Kidney epithelial cell (primary cell): Measurements from ENCODE around the gene BATF. TPM values are rescaled to one million over a fixed set of nuclear protein-coding genes. Genes with fewer than 3 reads are reported as not detected.

Source experiments
- DNase-seq: peaks from one replicate; pipeline ENCODE4 v3.0.0-alpha.2; 2010; ENCODE audit warnings: low read depth
- H3K27me3 ChIP-seq: 2 replicates; pipeline ENCODE4 v1.6.0; 2011; ENCODE audit warnings: low read length; ENCODE audit not compliant: control insufficient read depth, insufficient read depth
- H3K36me3 ChIP-seq: 2 replicates; pipeline ENCODE4 v1.5.1; 2011; ENCODE audit warnings: low read length; ENCODE audit not compliant: control insufficient read depth, insufficient read depth
- H3K4me3 ChIP-seq: 2 replicates; pipeline ENCODE4 v1.5.1; 2011; ENCODE audit warnings: low read depth, mild to moderate bottlenecking, control low read depth, low read length
- total RNA-seq: library from RNA; depleted of rRNA; stranded (reverse); fragments of >200 nt; gene quantifications from 2 replicates; pipeline ENCODE4 v1.2.3, GENCODE V29; 2015
- TF ChIP-seq, protein P1 (sequence below): IDR thresholded peaks from 2 replicates; pipeline ENCODE4 v1.5.1; 2011; ENCODE audit warnings: mild to moderate bottlenecking, moderate library complexity, low read length, control low read depth, inconsistent platforms; ENCODE audit not compliant: insufficient read depth, poor library complexity, severe bottlenecking

The BATF gene
- total RNA-seq, 1 donor from 2014 or later, result not detected

DNA sequence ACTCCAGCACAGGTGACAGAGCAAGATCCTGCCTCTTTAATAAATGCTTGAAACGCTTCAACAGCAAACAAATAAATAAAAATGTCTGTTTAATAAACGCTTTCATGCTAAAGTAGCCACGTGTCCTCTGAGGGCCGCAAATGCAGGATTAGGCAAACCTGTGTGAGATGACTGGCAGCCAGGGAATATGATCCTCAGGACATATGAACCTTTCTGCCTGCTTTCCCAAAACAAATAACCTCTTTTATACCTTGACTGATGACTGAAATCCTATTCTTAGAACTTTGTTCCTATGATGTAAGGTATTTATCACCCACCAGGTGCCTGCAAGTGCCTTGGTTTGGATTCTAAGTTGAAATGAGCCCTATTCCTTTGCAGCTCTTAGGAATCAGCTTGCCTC is 41.7 kb downstream of the BATF start:
- H3K27me3 ChIP-seq, result peaks cover 4% of the 10 kb centered on the region
- H3K4me3 ChIP-seq, result no peak overlapping the region

DNA sequence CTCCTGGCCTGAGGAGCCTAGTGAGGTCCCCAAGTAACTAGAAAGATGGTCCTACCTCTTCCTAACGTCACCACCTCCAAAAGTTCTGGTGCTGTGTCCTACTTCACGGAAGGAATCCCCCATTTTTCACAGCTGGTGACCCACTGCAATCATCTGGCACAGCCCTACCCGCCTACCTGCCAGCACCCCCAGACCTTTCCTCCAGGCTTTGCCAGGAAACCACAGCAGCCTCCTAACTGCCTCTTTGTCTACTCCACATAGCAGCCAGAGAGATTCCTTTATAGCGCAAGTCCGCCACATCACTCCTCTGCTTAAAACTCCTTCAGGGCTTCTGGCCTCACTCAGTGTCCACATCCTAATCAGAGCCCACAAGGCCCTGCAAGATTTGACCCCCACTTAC is 42.8 kb downstream of the BATF start:
- TF ChIP-seq, protein P1, sequence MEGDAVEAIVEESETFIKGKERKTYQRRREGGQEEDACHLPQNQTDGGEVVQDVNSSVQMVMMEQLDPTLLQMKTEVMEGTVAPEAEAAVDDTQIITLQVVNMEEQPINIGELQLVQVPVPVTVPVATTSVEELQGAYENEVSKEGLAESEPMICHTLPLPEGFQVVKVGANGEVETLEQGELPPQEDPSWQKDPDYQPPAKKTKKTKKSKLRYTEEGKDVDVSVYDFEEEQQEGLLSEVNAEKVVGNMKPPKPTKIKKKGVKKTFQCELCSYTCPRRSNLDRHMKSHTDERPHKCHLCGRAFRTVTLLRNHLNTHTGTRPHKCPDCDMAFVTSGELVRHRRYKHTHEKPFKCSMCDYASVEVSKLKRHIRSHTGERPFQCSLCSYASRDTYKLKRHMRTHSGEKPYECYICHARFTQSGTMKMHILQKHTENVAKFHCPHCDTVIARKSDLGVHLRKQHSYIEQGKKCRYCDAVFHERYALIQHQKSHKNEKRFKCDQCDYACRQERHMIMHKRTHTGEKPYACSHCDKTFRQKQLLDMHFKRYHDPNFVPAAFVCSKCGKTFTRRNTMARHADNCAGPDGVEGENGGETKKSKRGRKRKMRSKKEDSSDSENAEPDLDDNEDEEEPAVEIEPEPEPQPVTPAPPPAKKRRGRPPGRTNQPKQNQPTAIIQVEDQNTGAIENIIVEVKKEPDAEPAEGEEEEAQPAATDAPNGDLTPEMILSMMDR, result no peak
- no peak for DNase-seq
- Histone ChIP-seq H3K4me3 (no peak overlapping the region), H3K27me3 (peaks cover 6% of the 10 kb centered on the region), H3K36me3 (no peaks in the 10 kb centered on the region)

More for the DNA sequence above, 41.7 kb downstream of the BATF start:
- TF ChIP-seq, protein P1, result no peak
- no peaks in the 10 kb centered on the region for H3K36me3 ChIP-seq
- DNase-seq, result no peak

DNA sequence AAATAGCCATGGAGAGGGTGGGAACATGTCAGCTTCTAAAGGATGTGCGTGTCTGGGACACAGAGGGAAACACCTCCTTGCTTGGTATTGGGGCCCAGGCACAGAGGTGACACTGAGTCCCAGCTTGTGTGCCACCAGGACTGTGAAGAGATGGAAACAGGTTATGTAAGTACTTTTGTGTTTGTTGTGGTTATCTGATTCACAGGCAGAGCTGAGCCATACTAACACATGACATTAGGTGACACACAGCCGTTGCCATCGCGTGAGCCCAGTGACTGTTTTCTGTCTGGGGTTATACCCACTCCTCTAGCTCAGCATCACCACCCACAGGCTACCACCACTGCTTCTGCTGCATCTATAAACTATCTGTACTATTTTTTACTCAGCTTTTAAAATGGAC is 44.1 kb downstream of the BATF start:
- TF ChIP-seq, protein P1, result no peak
- H3K4me3 ChIP-seq, result no peak overlapping the region
- DNase-seq, result no peak
- peaks cover 6% of the 10 kb centered on the region for H3K27me3 ChIP-seq
- H3K36me3 ChIP-seq, result no peaks in the 10 kb centered on the region

DNA sequence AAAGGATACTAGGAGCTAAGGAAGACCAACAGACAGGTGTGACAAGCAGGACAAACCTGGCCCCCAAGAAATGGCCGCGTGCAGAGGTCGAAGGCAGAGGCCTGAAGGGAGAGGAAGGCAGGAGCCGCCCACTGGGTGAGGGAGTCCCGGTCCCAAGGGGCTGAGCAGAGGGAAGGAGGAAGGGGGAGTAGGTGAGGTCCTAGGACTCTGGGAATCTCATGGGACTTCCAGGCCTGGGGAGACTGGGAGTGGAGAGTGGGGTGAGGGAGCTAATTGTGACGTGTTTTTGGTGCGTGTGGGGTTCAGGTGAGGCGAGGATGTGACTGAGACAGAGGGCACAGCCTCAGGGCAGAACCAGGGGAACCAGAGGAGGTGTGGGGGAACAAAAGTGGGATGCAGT is 44.5 kb downstream of the BATF start:
- TF ChIP-seq, protein P1, result no peak
- DNase-seq, result no peak
- H3K27me3 ChIP-seq, result peaks cover 6% of the 10 kb centered on the region
- no peaks in the 10 kb centered on the region for H3K36me3 ChIP-seq
- H3K4me3 ChIP-seq, result no peak overlapping the region

DNA sequence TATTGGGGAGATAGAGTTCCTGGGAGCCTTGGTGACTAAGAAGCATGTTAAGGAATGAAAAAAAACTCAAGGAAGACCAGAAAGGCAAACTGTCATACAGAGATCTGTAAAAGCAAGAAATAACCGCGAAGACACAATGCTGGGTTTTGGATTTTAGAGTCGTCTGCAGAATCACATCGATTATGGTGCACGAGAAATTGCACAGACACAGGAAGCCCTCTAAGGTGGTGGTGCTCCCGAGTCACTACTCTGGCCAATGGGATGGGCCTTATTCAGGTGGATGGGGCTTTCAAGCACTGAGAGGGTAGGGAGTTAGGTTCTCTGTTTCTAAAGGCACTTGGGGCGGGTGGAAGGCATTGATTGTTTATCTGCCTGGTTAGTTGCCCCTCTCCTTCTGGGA is 45.9 kb downstream of the BATF start:
- peaks cover 6% of the 10 kb centered on the region for H3K27me3 ChIP-seq
- TF ChIP-seq, protein P1, result no peak

DNA sequence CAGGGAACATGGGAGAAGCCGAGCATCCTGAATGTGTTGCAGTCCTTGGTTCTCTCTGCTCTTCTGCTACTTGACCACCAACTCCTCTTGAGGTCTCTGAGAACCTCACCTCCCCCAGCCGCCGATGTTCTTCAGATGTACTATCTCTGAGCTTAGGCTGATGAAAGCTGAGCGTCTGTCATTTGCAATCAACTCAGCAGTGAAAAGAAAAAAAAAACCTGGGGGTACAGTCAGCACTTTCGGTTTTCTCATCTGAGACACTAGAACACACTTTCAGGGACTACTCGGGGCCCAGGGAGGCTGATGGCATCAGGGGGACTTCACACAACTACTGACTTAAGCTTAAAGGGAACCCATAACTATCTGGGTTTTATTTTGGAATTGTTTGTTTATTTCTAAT is 46.5 kb downstream of the BATF start:
- TF ChIP-seq, protein P1, result no peak
- no peak overlapping the region for H3K4me3 ChIP-seq
- no peak for DNase-seq
- H3K27me3 ChIP-seq, result peaks cover 6% of the 10 kb centered on the region
- H3K36me3 ChIP-seq, result no peaks in the 10 kb centered on the region

More for the DNA sequence above, 45.9 kb downstream of the BATF start:
- Histone ChIP-seq H3K4me3 (no peak overlapping the region), H3K36me3 (no peaks in the 10 kb centered on the region)
- DNase-seq, result no peak
